HepG2 (cell line): ENCODE data around the gene CENPB. TPM values are rescaled to one million over a fixed set of nuclear protein-coding genes. Genes with fewer than 3 reads are reported as not detected.

Experiments
- ARID5B ChIP-seq: IDR thresholded peaks from 2 replicates; pipeline ENCODE4 v1.4.0; 2020; ENCODE audit warnings: mild to moderate bottlenecking, missing genetic modification reagents
- CENPX ChIP-seq: sonication (generic); formaldehyde crosslinking; IDR thresholded peaks from 2 replicates; pipeline ENCODE4 v1.9.0; 2021; ENCODE audit warnings: mild to moderate bottlenecking, missing genetic modification reagents, moderate library complexity
- EED ChIP-seq: sonication (generic); formaldehyde crosslinking; IDR thresholded peaks from 2 replicates; pipeline ENCODE4 v1.5.0; 2020; ENCODE audit warnings: mild to moderate bottlenecking, missing genetic modification reagents
- ELF3 ChIP-seq: IDR thresholded peaks from 2 replicates; pipeline ENCODE4 v1.6.1; 2016; ENCODE audit warnings: missing genetic modification reagents, missing compliant biosample characterization
- GABPA ChIP-seq, 2 experiments: IDR thresholded peaks; 2 replicates each; pipeline ENCODE4 v1.6.1; 2011 to 2016; ENCODE audit warnings: low read depth in 2 of 2, low read length in 1 of 2, missing biosample characterization in 1 of 2, missing genetic modification characterization in 1 of 2
- IKZF1 ChIP-seq: fragments of 450-650 bp; IDR thresholded peaks from 2 replicates; pipeline ENCODE4 v1.7.1; 2016
- MYC ChIP-seq: sonication (generic); formaldehyde crosslinking; IDR thresholded peaks from 2 replicates; pipeline ENCODE4 v1.9.0; 2021; ENCODE audit warnings: missing genetic modification reagents, borderline replicate concordance
- POGZ ChIP-seq: sonication (generic); formaldehyde crosslinking; IDR thresholded peaks from 2 replicates; pipeline ENCODE4 v1.4.0; 2020; ENCODE audit warnings: mild to moderate bottlenecking, missing genetic modification reagents
- PRDM4 ChIP-seq: sonication (generic); formaldehyde crosslinking; IDR thresholded peaks from 2 replicates; pipeline ENCODE4 v1.9.0; 2021; ENCODE audit warnings: missing genetic modification reagents, borderline replicate concordance
- SYNCRIP ChIP-seq: fragments of 200-400 bp; formaldehyde crosslinking; IDR thresholded peaks from 2 replicates; pipeline ENCODE4 v1.6.1; 2018; ENCODE audit warnings: mild to moderate bottlenecking, low read depth, low read length; ENCODE audit not compliant: insufficient read depth
- ZNF143 ChIP-seq: sonication (generic); formaldehyde crosslinking; IDR thresholded peaks from 2 replicates; pipeline ENCODE4 v1.4.0; 2020; ENCODE audit warnings: missing genetic modification reagents
- ZNF275 ChIP-seq: sonication (generic); formaldehyde crosslinking; IDR thresholded peaks from 2 replicates; pipeline ENCODE4 v1.8.0; 2022; ENCODE audit warnings: missing genetic modification reagents, mild to moderate bottlenecking, inconsistent platforms, borderline replicate concordance
- ZNF30 ChIP-seq: sonication (generic); formaldehyde crosslinking; IDR thresholded peaks from 2 replicates; pipeline ENCODE4 v1.5.0; 2020; ENCODE audit warnings: mild to moderate bottlenecking, missing genetic modification reagents
- ZNF501 ChIP-seq: sonication (generic); formaldehyde crosslinking; IDR thresholded peaks from 2 replicates; pipeline ENCODE4 v1.5.1; 2020; ENCODE audit warnings: mild to moderate bottlenecking, moderate library complexity, missing genetic modification reagents
- ZNF570 ChIP-seq: sonication (generic); formaldehyde crosslinking; IDR thresholded peaks from 2 replicates; pipeline ENCODE4 v1.4.0; 2020; ENCODE audit warnings: mild to moderate bottlenecking, missing genetic modification reagents, borderline replicate concordance
- ZSCAN9 ChIP-seq: IDR thresholded peaks from 2 replicates; pipeline ENCODE4 v1.6.1; 2016; ENCODE audit warnings: borderline replicate concordance
- polyA plus RNA-seq, 8 experiments: library from polyadenylated mRNA; depleted of rRNA in 3 of 8; stranded (reverse) in 7 of 8; unstranded in 1 of 8; fragments of >200 nt; fragmentation: Illumina TruSeq in 4 of 8; extraction: Trizol in 4 of 8; gene quantifications; 2 replicates each; pipeline versions ENCODE4 v1.2.1 to v1.2.3, GENCODE V29; 2011 to 2016; ENCODE audit warnings: low read depth in 4 of 8, missing spikeins in 1 of 8, mixed read lengths in 1 of 8; ENCODE audit not compliant: insufficient read depth in 1 of 8
- total RNA-seq, 5 experiments: library from RNA; depleted of rRNA; stranded (reverse); fragments of >200 nt; fragmentation: Illumina TruSeq; extraction: Trizol; gene quantifications; 2 replicates each; pipeline ENCODE4 v1.2.3, GENCODE V29; 2016; ENCODE audit warnings: low read depth in 1 of 5
- TF ChIP-seq, protein P1 (sequence below): sonication (generic); formaldehyde crosslinking; IDR thresholded peaks from 2 replicates; pipeline ENCODE4 v1.8.0; 2022; ENCODE audit warnings: mild to moderate bottlenecking, missing genetic modification reagents, moderate library complexity
- TF ChIP-seq, protein P2 (sequence below): sonication (generic); formaldehyde crosslinking; IDR thresholded peaks from 2 replicates; pipeline ENCODE4 v1.4.0; 2020; ENCODE audit warnings: mild to moderate bottlenecking, missing genetic modification reagents

The CENPB gene
- total and polyA plus RNA-seq, 2 of the 13 experiments (the other 11 are each of a cell fraction or from before 2014, with no cell fraction given), result 10.4 to 54.5 TPM

GRCh38 chr20:3777716-3778629 lies 8.6 kb downstream of the CENPB start (continued):
- TF ChIP-seq, protein P1, sequence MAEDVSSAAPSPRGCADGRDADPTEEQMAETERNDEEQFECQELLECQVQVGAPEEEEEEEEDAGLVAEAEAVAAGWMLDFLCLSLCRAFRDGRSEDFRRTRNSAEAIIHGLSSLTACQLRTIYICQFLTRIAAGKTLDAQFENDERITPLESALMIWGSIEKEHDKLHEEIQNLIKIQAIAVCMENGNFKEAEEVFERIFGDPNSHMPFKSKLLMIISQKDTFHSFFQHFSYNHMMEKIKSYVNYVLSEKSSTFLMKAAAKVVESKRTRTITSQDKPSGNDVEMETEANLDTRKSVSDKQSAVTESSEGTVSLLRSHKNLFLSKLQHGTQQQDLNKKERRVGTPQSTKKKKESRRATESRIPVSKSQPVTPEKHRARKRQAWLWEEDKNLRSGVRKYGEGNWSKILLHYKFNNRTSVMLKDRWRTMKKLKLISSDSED, result 0 out of 2 replicates have a peak, but pooled peaks have one; percentile 13
- TF ChIP-seq IKZF1 (no peak), POGZ (CRISPR knock-in tag) (no peak; the same call in 1 of the 2 replicates), ZNF143 (peak; percentile 4; the same call in 1 of the 2 replicates), ZNF30 (0 out of 2 replicates have a peak, but pooled peaks have one; percentile 65), ZSCAN9 (CRISPR knock-in tag) (no peak), CENPX (no peak), SYNCRIP (no peak), PRDM4 (CRISPR knock-in tag) (no peak), ZNF501 (CRISPR knock-in tag) (0 out of 2 replicates have a peak, but pooled peaks have one; percentile 24), ELF3 (CRISPR knock-in tag) (peak; percentile 17; the same call in 1 of the 2 replicates), ARID5B (CRISPR knock-in tag) (no peak), ZNF275 (peak; percentile 61; the same call in 1 of the 2 replicates), MYC (CRISPR knock-in tag) (peak; percentile 17; the same call in 1 of the 2 replicates), ZNF570 (no peak), EED (0 out of 2 replicates have a peak, but pooled peaks have one; percentile 22), GABPA (IDR thresholded peaks at IDR 0.05; ENCODE audit: low read depth, low read length) (no peak), GABPA (CRISPR knock-in tag; IDR thresholded peaks at IDR 0.05; ENCODE audit: low read depth) (no peak)
- TF ChIP-seq, protein P2, sequence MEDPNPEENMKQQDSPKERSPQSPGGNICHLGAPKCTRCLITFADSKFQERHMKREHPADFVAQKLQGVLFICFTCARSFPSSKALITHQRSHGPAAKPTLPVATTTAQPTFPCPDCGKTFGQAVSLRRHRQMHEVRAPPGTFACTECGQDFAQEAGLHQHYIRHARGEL (CRISPR knock-in tag), result peak; percentile 72
